HepG2 (cell line): Measurements from ENCODE around the gene NDUFB6. TPM values are rescaled to one million over a fixed set of nuclear protein-coding genes. Genes with fewer than 3 reads are reported as not detected.

Experiments used
- BCL3 ChIP-seq: sonication (generic); formaldehyde crosslinking; IDR thresholded peaks from 2 replicates; pipeline ENCODE4 v1.5.1; 2020; ENCODE audit warnings: mild to moderate bottlenecking, missing genetic modification reagents, moderate library complexity
- FOXO1 ChIP-seq: sonication (generic); formaldehyde crosslinking; IDR thresholded peaks from 2 replicates; pipeline ENCODE4 v1.4.0; 2020; ENCODE audit warnings: missing genetic modification reagents
- IRF9 ChIP-seq: sonication (generic); formaldehyde crosslinking; IDR thresholded peaks from 2 replicates; pipeline ENCODE4 v1.8.0; 2022; ENCODE audit warnings: missing genetic modification reagents, mild to moderate bottlenecking, borderline replicate concordance
- ISL2 ChIP-seq: sonication (generic); formaldehyde crosslinking; IDR thresholded peaks from 2 replicates; pipeline ENCODE4 v1.5.0; 2020; ENCODE audit warnings: missing genetic modification reagents
- MTF1 ChIP-seq: sonication (generic); formaldehyde crosslinking; IDR thresholded peaks from 2 replicates; pipeline ENCODE4 v1.5.0; 2020; ENCODE audit warnings: missing genetic modification reagents
- NAIF1 ChIP-seq: sonication (generic); formaldehyde crosslinking; IDR thresholded peaks from 2 replicates; pipeline ENCODE4 v1.5.0; 2020; ENCODE audit warnings: mild to moderate bottlenecking, missing genetic modification reagents, borderline replicate concordance
- RBFOX2 ChIP-seq: fragments of 200-400 bp; formaldehyde crosslinking; IDR thresholded peaks from 2 replicates; pipeline ENCODE4 v1.6.1; 2017; ENCODE audit warnings: low read depth, mild to moderate bottlenecking, low read length
- RNF2 ChIP-seq: fragments of 450-650 bp; conservative IDR thresholded peaks from 2 replicates; pipeline ENCODE4 v1.6.1; 2016; ENCODE audit warnings: low read depth
- SMAD9 ChIP-seq: sonication (generic); formaldehyde crosslinking; IDR thresholded peaks from 2 replicates; pipeline ENCODE4 v1.5.1; 2020; ENCODE audit warnings: mild to moderate bottlenecking, missing genetic modification reagents
- SMARCE1 ChIP-seq: fragments of 450-650 bp; IDR thresholded peaks from 2 replicates; pipeline ENCODE4 v1.6.1; 2017; ENCODE audit warnings: borderline replicate concordance
- SRF ChIP-seq: IDR thresholded peaks from 2 replicates; pipeline ENCODE4 v1.6.1; 2011; ENCODE audit warnings: mild to moderate bottlenecking, low read depth, low read length, moderate library complexity
- SRSF1 ChIP-seq: fragments of 200-400 bp; formaldehyde crosslinking; optimal IDR thresholded peaks from 2 replicates; pipeline ENCODE3; 2017; ENCODE audit warnings: mild to moderate bottlenecking, low read depth, low read length, moderate library complexity
- USF2 ChIP-seq, 2 experiments: sonication (generic) in 1 of 2; formaldehyde crosslinking in 1 of 2; IDR thresholded peaks; 2 replicates each; pipeline versions ENCODE4 v1.5.1 to v1.6.1; 2011 to 2020; ENCODE audit warnings: borderline replicate concordance in 1 of 2, low read depth in 1 of 2, low read length in 1 of 2, mild to moderate bottlenecking in 1 of 2, missing genetic modification reagents in 1 of 2, moderate library complexity in 1 of 2
- ZMYM4 ChIP-seq: sonication (generic); formaldehyde crosslinking; IDR thresholded peaks from 2 replicates; pipeline ENCODE4 v1.8.1; 2023; ENCODE audit warnings: mild to moderate bottlenecking, missing genetic modification reagents
- ZNF263 ChIP-seq: sonication (generic); formaldehyde crosslinking; IDR thresholded peaks from 2 replicates; pipeline ENCODE4 v1.4.0; 2020; ENCODE audit warnings: missing genetic modification reagents
- ZNF574 ChIP-seq: sonication (generic); formaldehyde crosslinking; IDR thresholded peaks from 2 replicates; pipeline ENCODE4 v1.4.0; 2020; ENCODE audit warnings: missing genetic modification reagents
- ZNF607 ChIP-seq: sonication (generic); formaldehyde crosslinking; IDR thresholded peaks from 2 replicates; pipeline ENCODE4 v1.5.1; 2020; ENCODE audit warnings: missing genetic modification reagents, mild to moderate bottlenecking, borderline replicate concordance
- polyA plus RNA-seq, 8 experiments: library from polyadenylated mRNA; depleted of rRNA in 3 of 8; stranded (reverse) in 7 of 8; unstranded in 1 of 8; fragments of >200 nt; fragmentation: Illumina TruSeq in 4 of 8; extraction: Trizol in 4 of 8; gene quantifications; 2 replicates each; pipeline versions ENCODE4 v1.2.1 to v1.2.3, GENCODE V29; 2011 to 2016; ENCODE audit warnings: low read depth in 4 of 8, missing spikeins in 1 of 8, mixed read lengths in 1 of 8; ENCODE audit not compliant: insufficient read depth in 1 of 8
- total RNA-seq, 5 experiments: library from RNA; depleted of rRNA; stranded (reverse); fragments of >200 nt; fragmentation: Illumina TruSeq; extraction: Trizol; gene quantifications; 2 replicates each; pipeline ENCODE4 v1.2.3, GENCODE V29; 2016; ENCODE audit warnings: low read depth in 1 of 5
- TF ChIP-seq, protein P1 (sequence below): sonication (generic); formaldehyde crosslinking; IDR thresholded peaks from 2 replicates; pipeline ENCODE4 v1.4.0; 2020; ENCODE audit warnings: missing genetic modification reagents

The NDUFB6 gene
- total and polyA plus RNA-seq, 2 of the 13 experiments (the other 11 are each of a cell fraction or from before 2014, with no cell fraction given), result 31.2 to 81.9 TPM

- no peak for TF ChIP-seq BCL3 (CRISPR knock-in tag)
- TF ChIP-seq IRF9 (CRISPR knock-in tag), result peak; percentile 51; the same call in 1 of the 2 replicates
- no peak for TF ChIP-seq SMARCE1
- TF ChIP-seq RNF2, result no peak
- peak; percentile 77 for TF ChIP-seq ZNF574 (CRISPR knock-in tag)
- TF ChIP-seq, protein P1, sequence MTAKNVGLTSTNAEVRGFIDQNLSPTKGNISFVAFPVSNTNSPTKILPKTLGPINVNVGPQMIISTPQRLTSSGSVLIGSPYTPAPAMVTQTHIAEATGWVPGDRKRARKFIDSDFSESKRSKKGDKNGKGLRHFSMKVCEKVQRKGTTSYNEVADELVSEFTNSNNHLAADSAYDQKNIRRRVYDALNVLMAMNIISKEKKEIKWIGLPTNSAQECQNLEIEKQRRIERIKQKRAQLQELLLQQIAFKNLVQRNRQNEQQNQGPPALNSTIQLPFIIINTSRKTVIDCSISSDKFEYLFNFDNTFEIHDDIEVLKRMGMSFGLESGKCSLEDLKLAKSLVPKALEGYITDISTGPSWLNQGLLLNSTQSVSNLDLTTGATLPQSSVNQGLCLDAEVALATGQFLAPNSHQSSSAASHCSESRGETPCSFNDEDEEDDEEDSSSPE (CRISPR knock-in tag), result peak; percentile 74; the same call in 1 of the 2 replicates
- peak; percentile 37 for TF ChIP-seq SRSF1
- 0 out of 2 replicates have a peak, but pooled peaks have one; percentile 15 for TF ChIP-seq ISL2 (CRISPR knock-in tag)
- no peak for TF ChIP-seq USF2 (IDR thresholded peaks at IDR 0.05; ENCODE audit: low read depth, low read length)
- no peak; the same call in 1 of the 2 replicates for TF ChIP-seq USF2 (CRISPR knock-in tag; IDR thresholded peaks at IDR 0.05; ENCODE audit: borderline replicate concordance)
- 0 out of 2 replicates have a peak, but pooled peaks have one; percentile 16 for TF ChIP-seq ZNF263 (CRISPR knock-in tag)
- no peak for TF ChIP-seq SRF
- peak; percentile 95 for TF ChIP-seq ZMYM4 (CRISPR knock-in tag)
- peak; percentile 86 for TF ChIP-seq RBFOX2
- no peak for TF ChIP-seq NAIF1
- no peak for TF ChIP-seq MTF1 (CRISPR knock-in tag)
- TF ChIP-seq FOXO1, result peak; percentile 32; the same call in 1 of the 2 replicates
- no peak for TF ChIP-seq SMAD9 (CRISPR knock-in tag)
- TF ChIP-seq ZNF607, result peak; percentile 18
These were observed 22.2 kb downstream of the NDUFB6 start (continued) for GRCh38 chr9:32550562-32551275.
